GM12878 (cell line): ENCODE measurements around the gene FCAMR. TPM values are rescaled to one million over a fixed set of nuclear protein-coding genes. Genes with fewer than 3 reads are reported as not detected.

ENCODE experiments used
- ATAC-seq: fragments of 200-7000 bp; cut with Tn5 transposase; 3 replicates; pipeline ENCODE4 v1.9.1; 2020; ENCODE audit warnings: mild to moderate bottlenecking, moderate library complexity
- BruUV-seq: library from RNA; stranded (reverse); fragments of 400-500 nt; replicated peaks from 2 replicates; lab custom pipeline; 2021; lab: Mats Ljungman, UMichigan
- CTCF ChIA-PET: fragments of 300-600 bp; sonication (Branson Sonifier 250); formaldehyde crosslinking; extraction: SDS; loops from one replicate; lab custom pipeline; 2021; ENCODE audit warnings: inconsistent platforms; lab: Yijun Ruan, JAX
- POLR2A ChIA-PET: fragments of 350-600 bp; formaldehyde crosslinking; extraction: SDS; loops from one replicate; lab custom pipeline; 2021; ENCODE audit warnings: inconsistent platforms; lab: Charles Lee
- RAD21 ChIA-PET: fragments of 300-600 bp; sonication (Branson Sonifier 250); formaldehyde crosslinking; loops from one replicate; lab custom pipeline; 2023; ENCODE audit warnings: antibody characterized with exemption; ENCODE audit not compliant: unreplicated experiment; lab: Charles Lee
- SMC1A ChIA-PET: fragments of 300-600 bp; sonication (Branson Sonifier 250); formaldehyde crosslinking; loops from one replicate; lab custom pipeline; 2023; ENCODE audit not compliant: unreplicated experiment, uncharacterized antibody; lab: Charles Lee
- DNase-seq: peaks from one replicate; pipeline ENCODE4 v3.0.0-alpha.2; 2011; ENCODE audit warnings: low read depth, low spot score
- FAIRE-seq: peaks from 3 replicates; lab custom pipeline; 2011; peaks lifted over from hg19 to GRCh38; lab: Jason Lieb, UNC
- H2AFZ ChIP-seq: 2 replicates; pipeline ENCODE4 v1.6.0; 2011; ENCODE audit warnings: low read depth, low read length, control low read depth; ENCODE audit not compliant: control insufficient read depth
- H3K27ac ChIP-seq: 2 replicates; pipeline ENCODE4 v1.5.1; 2011; ENCODE audit warnings: control low read depth; ENCODE audit not compliant: control insufficient read depth, insufficient read depth
- H3K27me3 ChIP-seq, 2 experiments: replicated peaks in 1 of 2; 2 replicates each; pipeline versions ENCODE4 v1.6.0 to v1.6.1; 2011; ENCODE audit warnings: low read length in 1 of 2; ENCODE audit not compliant: control insufficient read depth in 2 of 2, insufficient read depth in 2 of 2
- H3K36me3 ChIP-seq, 2 experiments: 2 replicates each; pipeline ENCODE4 v1.5.1; 2011; ENCODE audit warnings: low read length in 1 of 2; ENCODE audit not compliant: control insufficient read depth in 2 of 2, insufficient read depth in 2 of 2
- H3K4me1 ChIP-seq: 2 replicates; pipeline ENCODE4 v1.6.1; 2011; ENCODE audit warnings: mild to moderate bottlenecking, low read length, moderate library complexity, mixed read lengths; ENCODE audit not compliant: control insufficient read depth, insufficient read depth
- H3K4me2 ChIP-seq: 2 replicates; pipeline ENCODE4 v1.6.0; 2011; ENCODE audit warnings: control low read depth; ENCODE audit not compliant: control insufficient read depth, insufficient read depth
- H3K4me3 ChIP-seq: fragments of 200-600 bp; sonication (generic); 2 replicates; pipeline ENCODE4 v1.5.1; 2016
- H3K79me2 ChIP-seq: 2 replicates; pipeline ENCODE4 v1.6.0; 2011; ENCODE audit warnings: low read length; ENCODE audit not compliant: control insufficient read depth, insufficient read depth
- H3K9ac ChIP-seq: 2 replicates; pipeline ENCODE4 v1.8.0; 2011; ENCODE audit warnings: low read length, control low read depth, mixed read lengths; ENCODE audit not compliant: control insufficient read depth, insufficient read depth
- H3K9me3 ChIP-seq: replicated peaks from 3 replicates; pipeline ENCODE4 v1.5.1; 2011; ENCODE audit warnings: mild to moderate bottlenecking, low read length; ENCODE audit not compliant: control insufficient read depth, insufficient read depth
- H4K20me1 ChIP-seq: 2 replicates; pipeline ENCODE4 v1.6.0; 2011; ENCODE audit not compliant: control insufficient read depth, insufficient read depth
- EED ChIP-seq: sonication (generic); IDR thresholded peaks from 2 replicates; pipeline ENCODE4 v1.6.1; 2016; ENCODE audit warnings: antibody characterized with exemption, low read depth
- IKZF1 ChIP-seq: fragments of 450-650 bp; conservative IDR thresholded peaks from 2 replicates; pipeline ENCODE4 v1.6.1; 2017; ENCODE audit warnings: antibody characterized with exemption, mild to moderate bottlenecking
- NKRF ChIP-seq: fragments of 450-650 bp; conservative IDR thresholded peaks from 2 replicates; pipeline ENCODE4 v1.6.1; 2017; ENCODE audit warnings: mild to moderate bottlenecking, moderate library complexity
- PKNOX1 ChIP-seq: fragments of 450-650 bp; IDR thresholded peaks from 2 replicates; pipeline ENCODE4 v1.6.1; 2016; ENCODE audit warnings: mild to moderate bottlenecking
- WGBS: methylation state at CpG from one replicate; pipeline ENCODE4 v1.1.6; 2016; ENCODE audit warnings: low lambda C conversion rate; ENCODE audit not compliant: insufficient replicate concordance, insufficient coverage; ENCODE audit errors: missing lambda C conversion rate; 5-methylcytosine and 5-hydroxymethylcytosine counted together
- in situ Hi-C: fragments of 300-500 bp; cut with MboI; formaldehyde crosslinking; loops from 9 replicates; pipeline ENCODE4 v1.14.3; 2018; ENCODE audit warnings: mixed read lengths
- intact Hi-C: fragments of 100-400 bp; cut with micrococcal nuclease; formaldehyde crosslinking; loops from one replicate; pipeline ENCODE4 v1.14.2; 2022; ENCODE audit not compliant: unreplicated experiment
- polyA plus RNA-seq, 11 experiments: library from polyadenylated mRNA; depleted of rRNA in 4 of 11; unstranded in 6 of 11; stranded (reverse) in 5 of 11; fragments of >200 nt; fragmentation: Nextera tagmentation in 4 of 11; fragmentation: Illumina TruSeq in 1 of 11; extraction: Ambion mirVana in 4 of 11; extraction: Trizol in 1 of 11; gene quantifications; 1 replicate in 1 of 11; 2 replicates in 10 of 11; pipeline versions ENCODE4 v1.2.1 to v1.2.3, GENCODE V29; 2011 to 2016; ENCODE audit warnings: inconsistent platforms in 2 of 11, missing spikeins in 2 of 11, low read depth in 1 of 11
- total RNA-seq, 4 experiments: library from RNA; depleted of rRNA in 3 of 4; stranded (reverse); fragments of >200 nt in 3 of 4; fragmentation: Illumina TruSeq in 1 of 4; extraction: Trizol in 1 of 4; gene quantifications; 2 replicates each; pipeline versions ENCODE4 v1.2.1 to v1.2.3, GENCODE V29; 2013 to 2021

Gene FCAMR
- total and polyA plus RNA-seq, 10 of the 15 experiments (the other 5 are each of a cell fraction or from before 2014, with no cell fraction given) = 0.04 to 0.15 (median 0.06) TPM; not detected in 3

- in situ Hi-C loops (no loop called here), intact Hi-C loops (loop anchor here (10.0 kb wide), 1 partner anchor 410 kb away; the partner anchor contains the start of gene RASSF5)
- H4K20me1 ChIP-seq = peaks cover 7% of the 10 kb centered on the region
- H3K27ac ChIP-seq = no peak overlapping the region; the same call in 1 of the 2 replicates
- DNase-seq (no peak), ATAC-seq (no peak), FAIRE-seq (no peak)
- peak overlapping the region; percentile 86; the same call in 1 of the 2 replicates for H3K4me3 ChIP-seq
- SMC1A ChIA-PET = interaction anchor here (0.8 to 12.6 kb wide), 9 partner anchors 10 to 305 kb away, joined by 3 to 431 read pairs (median 5); no protein-coding TSS in a partner anchor
- H3K9ac ChIP-seq = no peak overlapping the region
- no peak overlapping the region for H2AFZ ChIP-seq
- H3K27me3 ChIP-seq = no peaks in the 10 kb centered on the region
- POLR2A ChIA-PET = interaction anchor here (0.6 to 12.2 kb wide), 3 partner anchors 16 to 172 kb away, joined by 3 to 222 read pairs (median 3); no protein-coding TSS in a partner anchor
- H3K4me1 ChIP-seq = peaks cover 41% of the 10 kb centered on the region
- peaks cover 7 to 30% of the 10 kb centered on the region in 2 experiments for H3K36me3 ChIP-seq
- WGBS = 90% methylated on average over 15 of the region's 15 CpGs
- H3K79me2 ChIP-seq = peaks cover 68% of the 10 kb centered on the region
- no TSS peak for BruUV-seq
- peak overlapping the region; percentile 95 for H3K4me2 ChIP-seq
- RAD21 ChIA-PET = interaction anchor here (1.0 to 12.9 kb wide), 5 partner anchors 16 to 180 kb away, joined by 3 to 371 read pairs (median 25); no protein-coding TSS in a partner anchor
- CTCF ChIA-PET = interaction anchor here (0.9 to 12.9 kb wide), 9 partner anchors 16 to 280 kb away, joined by 3 to 643 read pairs (median 3); partner anchors contain the start of genes DYRK3 and IL20
- H3K9me3 ChIP-seq = no peaks in the 10 kb centered on the region
- TF ChIP-seq EED (no peak), PKNOX1 (peak; percentile 69), NKRF (no peak), IKZF1 (no peak)
These were observed 55.1 kb downstream of the FCAMR start for GRCh38 chr1:206915030-206915735.
